ENCODE results near the gene SLC39A11. TPM values are rescaled to one million over a fixed set of nuclear protein-coding genes. Genes with fewer than 3 reads are reported as not detected.

Gene SLC39A11
- total RNA-seq, 1 donor from 2014 or later: 5.5 TPM

GRCh38 chr17:73139296-73139695 is 46.8 kb upstream of the SLC39A11 start:
- Histone ChIP-seq H3K4me2 (no peak overlapping the region), H3F3A (ENCODE audit: low read depth) (peaks cover 9% of the 10 kb centered on the region), H4K20me1 (ENCODE audit: low read depth) (no peaks in the 10 kb centered on the region), H3K9ac (no peak overlapping the region), H3K4me3 (no peak overlapping the region), H3K36me3 (no peaks in the 10 kb centered on the region), H2AFZ (replicated peaks) (no peak overlapping the region), H3K79me2 (ENCODE audit: low read depth) (no peaks in the 10 kb centered on the region), H3K27ac (no peak overlapping the region), H3K9me3 (ENCODE audit: low read depth) (no peaks in the 10 kb centered on the region), H3K27me3 (no peaks in the 10 kb centered on the region), H3K4me1 (peaks cover 7% of the 10 kb centered on the region)
- Mint-ChIP-seq H3K27me3 (ENCODE audit: insufficient read depth, low read depth) (peaks cover 11% of the 10 kb centered on the region), H3K4me3 (peak overlapping the region; percentile 66), H3K36me3 (no peaks in the 10 kb centered on the region), H3K27ac (no peak overlapping the region), H3K9me3 (peaks cover 14% of the 10 kb centered on the region), H3K4me1 (peaks cover 19% of the 10 kb centered on the region)
- DNase-seq (ENCODE audit: low spot score): no peak
- TF ChIP-seq, protein P1, sequence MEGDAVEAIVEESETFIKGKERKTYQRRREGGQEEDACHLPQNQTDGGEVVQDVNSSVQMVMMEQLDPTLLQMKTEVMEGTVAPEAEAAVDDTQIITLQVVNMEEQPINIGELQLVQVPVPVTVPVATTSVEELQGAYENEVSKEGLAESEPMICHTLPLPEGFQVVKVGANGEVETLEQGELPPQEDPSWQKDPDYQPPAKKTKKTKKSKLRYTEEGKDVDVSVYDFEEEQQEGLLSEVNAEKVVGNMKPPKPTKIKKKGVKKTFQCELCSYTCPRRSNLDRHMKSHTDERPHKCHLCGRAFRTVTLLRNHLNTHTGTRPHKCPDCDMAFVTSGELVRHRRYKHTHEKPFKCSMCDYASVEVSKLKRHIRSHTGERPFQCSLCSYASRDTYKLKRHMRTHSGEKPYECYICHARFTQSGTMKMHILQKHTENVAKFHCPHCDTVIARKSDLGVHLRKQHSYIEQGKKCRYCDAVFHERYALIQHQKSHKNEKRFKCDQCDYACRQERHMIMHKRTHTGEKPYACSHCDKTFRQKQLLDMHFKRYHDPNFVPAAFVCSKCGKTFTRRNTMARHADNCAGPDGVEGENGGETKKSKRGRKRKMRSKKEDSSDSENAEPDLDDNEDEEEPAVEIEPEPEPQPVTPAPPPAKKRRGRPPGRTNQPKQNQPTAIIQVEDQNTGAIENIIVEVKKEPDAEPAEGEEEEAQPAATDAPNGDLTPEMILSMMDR (IDR thresholded peaks at IDR 0.05): no peak
- TF ChIP-seq EZH2 (IDR thresholded peaks at IDR 0.05) (no peak), EZH2phosphoT487 (IDR thresholded peaks at IDR 0.05) (no peak)

DNA sequence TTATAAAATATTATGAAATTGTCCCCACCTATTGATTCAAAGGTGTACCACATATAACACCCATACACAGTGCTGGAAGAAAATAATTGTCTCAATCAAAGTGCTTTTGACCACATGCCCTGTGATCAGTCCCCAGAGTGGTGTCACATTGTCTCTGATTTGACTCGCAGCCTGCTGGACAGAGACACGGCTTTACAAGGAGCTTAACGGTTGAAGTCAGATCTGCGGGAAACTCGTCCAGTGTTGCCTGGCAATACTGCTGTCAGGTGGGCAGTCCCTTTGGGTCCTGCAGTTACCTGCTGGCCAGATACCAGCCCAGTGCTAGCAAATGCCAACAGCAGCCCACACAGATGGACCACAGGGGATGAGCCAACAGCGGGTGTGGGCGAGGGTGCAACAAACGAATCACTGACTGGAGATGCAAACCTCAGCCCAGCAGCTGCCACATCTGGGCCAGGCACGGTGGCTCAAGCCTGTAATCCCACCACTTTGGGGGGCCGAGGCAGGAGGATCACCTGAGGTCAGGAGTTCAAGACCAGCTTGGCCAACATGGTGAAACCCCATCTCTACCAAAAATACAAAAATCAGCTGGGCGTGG is 46.2 kb upstream of the SLC39A11 start:
- H3K4me3 Mint-ChIP-seq: peak overlapping the region; percentile 66
- peak; percentile 43 for DNase-seq (ENCODE audit: low spot score)
- H3K27me3 ChIP-seq: no peaks in the 10 kb centered on the region
- H2AFZ ChIP-seq (replicated peaks): no peak overlapping the region
- H3K27me3 Mint-ChIP-seq (ENCODE audit: insufficient read depth, low read depth): peaks cover 11% of the 10 kb centered on the region
- no peaks in the 10 kb centered on the region for H3K36me3 Mint-ChIP-seq
- peaks cover 7% of the 10 kb centered on the region for H3K4me1 ChIP-seq
- TF ChIP-seq EZH2 (IDR thresholded peaks at IDR 0.05) (no peak), EZH2phosphoT487 (IDR thresholded peaks at IDR 0.05) (no peak)
- TF ChIP-seq, protein P1 (IDR thresholded peaks at IDR 0.05): no peak
- peaks cover 9% of the 10 kb centered on the region for H3F3A ChIP-seq (ENCODE audit: low read depth)
- no peaks in the 10 kb centered on the region for H4K20me1 ChIP-seq (ENCODE audit: low read depth)
- H3K36me3 ChIP-seq: no peaks in the 10 kb centered on the region
- peaks cover 19% of the 10 kb centered on the region for H3K4me1 Mint-ChIP-seq
- H3K9me3 ChIP-seq (ENCODE audit: low read depth): no peaks in the 10 kb centered on the region
- no peak overlapping the region for H3K4me2 ChIP-seq
- H3K9ac ChIP-seq: no peak overlapping the region
- no peak overlapping the region for H3K4me3 ChIP-seq
- no peak overlapping the region for H3K27ac ChIP-seq
- peaks cover 8% of the 10 kb centered on the region for H3K9me3 Mint-ChIP-seq
- H3K27ac Mint-ChIP-seq: no peak overlapping the region
- H3K79me2 ChIP-seq (ENCODE audit: low read depth): no peaks in the 10 kb centered on the region

DNA sequence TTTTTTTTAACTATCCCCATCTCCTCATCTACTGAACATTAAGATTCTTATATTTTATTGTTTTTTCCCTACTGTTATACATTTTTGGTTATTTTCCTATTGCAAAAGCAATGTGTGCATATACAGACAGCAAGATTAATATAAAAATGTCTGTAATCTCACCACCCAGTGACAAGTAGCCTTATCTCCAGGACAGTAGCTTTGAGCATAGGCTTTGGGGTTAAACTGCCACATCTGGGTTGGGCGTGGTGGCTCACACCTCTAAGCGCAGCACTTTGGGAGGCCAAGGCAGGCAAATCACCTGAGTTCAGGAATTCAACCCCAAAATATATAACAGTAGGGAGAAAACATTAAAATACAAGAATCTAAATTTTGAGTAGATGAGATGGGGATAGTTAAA is 44.9 kb upstream of the SLC39A11 start:
- Histone ChIP-seq H2AFZ (replicated peaks) (no peak overlapping the region), H4K20me1 (ENCODE audit: low read depth) (no peaks in the 10 kb centered on the region), H3F3A (ENCODE audit: low read depth) (peaks cover 9% of the 10 kb centered on the region), H3K4me1 (peaks cover 11% of the 10 kb centered on the region), H3K27ac (no peak overlapping the region), H3K27me3 (no peaks in the 10 kb centered on the region), H3K36me3 (no peaks in the 10 kb centered on the region), H3K9ac (no peak overlapping the region), H3K4me2 (no peak overlapping the region), H3K9me3 (ENCODE audit: low read depth) (no peaks in the 10 kb centered on the region), H3K79me2 (ENCODE audit: low read depth) (no peaks in the 10 kb centered on the region), H3K4me3 (no peak overlapping the region)
- no peak for TF ChIP-seq EZH2 (IDR thresholded peaks at IDR 0.05)
- TF ChIP-seq EZH2phosphoT487 (IDR thresholded peaks at IDR 0.05): no peak
- TF ChIP-seq, protein P1 (IDR thresholded peaks at IDR 0.05): no peak
- H3K36me3 Mint-ChIP-seq: no peaks in the 10 kb centered on the region
- no peak overlapping the region for H3K4me3 Mint-ChIP-seq
- H3K9me3 Mint-ChIP-seq: peaks cover 3% of the 10 kb centered on the region
- H3K4me1 Mint-ChIP-seq: peaks cover 23% of the 10 kb centered on the region
- no peak overlapping the region for H3K27ac Mint-ChIP-seq
- H3K27me3 Mint-ChIP-seq (ENCODE audit: insufficient read depth, low read depth): peaks cover 11% of the 10 kb centered on the region
- DNase-seq (ENCODE audit: low spot score): no peak
